ENCODE measurements around the gene EHD2.
"Not testable (repeated sequence)": the region's sequence is repeated elsewhere in the genome, so short reads cannot be mapped to it uniquely, and the experiment has no call there.

EHD2 gene

DNA sequence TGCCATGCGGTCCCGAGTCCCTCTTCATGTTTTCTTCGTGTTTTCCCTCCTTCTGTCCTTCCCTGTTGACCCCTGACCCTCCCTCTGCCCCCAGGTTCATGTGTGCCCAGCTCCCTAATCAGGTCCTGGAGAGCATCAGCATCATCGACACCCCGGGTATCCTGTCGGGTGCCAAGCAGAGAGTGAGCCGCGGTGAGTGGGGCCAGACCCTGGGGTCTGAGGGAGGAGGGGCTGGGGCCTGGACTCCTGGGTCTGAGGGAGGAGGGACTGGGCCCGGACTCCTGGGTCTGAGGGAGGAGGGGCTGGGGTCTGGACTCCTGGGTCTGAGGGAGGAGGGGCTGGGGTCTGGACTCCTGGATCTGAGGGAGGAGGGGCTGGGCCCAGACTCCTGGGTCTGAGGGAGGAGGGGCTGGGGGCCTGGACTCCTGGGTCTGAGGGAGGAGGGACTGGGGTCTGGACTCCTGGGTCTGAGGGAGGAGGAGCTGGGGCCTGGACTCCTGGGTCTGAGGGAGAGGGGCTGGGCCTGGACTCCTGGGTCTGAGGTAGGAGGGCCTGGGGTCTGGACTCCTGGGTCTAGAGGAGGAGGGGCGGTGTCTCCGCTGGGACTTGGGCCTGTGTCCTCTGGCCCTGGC is 5.3 kb downstream of the EHD2 start:
- not testable (repeated sequence) for DNase-seq

DNA sequence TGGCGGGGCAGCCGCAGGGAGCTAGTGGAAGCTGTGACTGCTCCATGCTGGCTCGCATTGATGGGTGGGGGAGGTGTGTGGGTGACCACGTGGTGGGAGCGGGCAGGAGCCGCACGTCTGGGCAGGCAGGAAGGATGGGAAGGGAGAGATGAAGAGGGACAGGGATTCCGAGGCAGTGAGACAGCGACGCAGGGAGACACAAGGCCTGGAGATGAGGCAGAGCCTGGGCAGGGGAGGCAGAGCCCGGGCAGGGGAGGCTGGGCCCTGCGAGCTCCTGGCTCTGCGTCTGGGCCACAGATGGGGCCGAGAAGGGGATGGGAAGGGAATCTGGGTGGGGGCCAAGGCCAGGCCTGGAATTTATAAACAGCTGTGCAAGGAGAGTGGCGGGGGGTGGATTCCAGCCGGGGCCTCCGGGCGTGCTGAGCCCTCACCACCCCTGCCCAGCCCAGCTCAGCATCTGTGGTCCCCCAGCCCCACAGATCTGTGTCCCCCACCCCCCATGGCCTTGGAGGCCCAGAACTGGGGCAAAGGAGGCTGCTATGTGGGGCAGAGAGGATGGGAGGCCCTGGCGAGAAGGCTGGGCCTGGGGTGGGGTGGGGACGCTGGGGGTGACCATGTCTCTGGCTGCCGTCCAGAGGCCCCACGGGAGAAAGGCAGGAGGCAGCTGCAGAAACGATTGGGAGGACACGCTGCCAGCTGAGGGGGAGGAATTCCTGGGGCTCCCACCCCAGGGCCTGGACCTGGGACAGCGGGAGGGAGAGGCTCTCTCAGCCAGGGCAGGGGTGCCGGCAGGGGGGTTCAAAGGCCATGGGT is 6.0 kb downstream of the EHD2 start:
- no peak for DNase-seq

DNA sequence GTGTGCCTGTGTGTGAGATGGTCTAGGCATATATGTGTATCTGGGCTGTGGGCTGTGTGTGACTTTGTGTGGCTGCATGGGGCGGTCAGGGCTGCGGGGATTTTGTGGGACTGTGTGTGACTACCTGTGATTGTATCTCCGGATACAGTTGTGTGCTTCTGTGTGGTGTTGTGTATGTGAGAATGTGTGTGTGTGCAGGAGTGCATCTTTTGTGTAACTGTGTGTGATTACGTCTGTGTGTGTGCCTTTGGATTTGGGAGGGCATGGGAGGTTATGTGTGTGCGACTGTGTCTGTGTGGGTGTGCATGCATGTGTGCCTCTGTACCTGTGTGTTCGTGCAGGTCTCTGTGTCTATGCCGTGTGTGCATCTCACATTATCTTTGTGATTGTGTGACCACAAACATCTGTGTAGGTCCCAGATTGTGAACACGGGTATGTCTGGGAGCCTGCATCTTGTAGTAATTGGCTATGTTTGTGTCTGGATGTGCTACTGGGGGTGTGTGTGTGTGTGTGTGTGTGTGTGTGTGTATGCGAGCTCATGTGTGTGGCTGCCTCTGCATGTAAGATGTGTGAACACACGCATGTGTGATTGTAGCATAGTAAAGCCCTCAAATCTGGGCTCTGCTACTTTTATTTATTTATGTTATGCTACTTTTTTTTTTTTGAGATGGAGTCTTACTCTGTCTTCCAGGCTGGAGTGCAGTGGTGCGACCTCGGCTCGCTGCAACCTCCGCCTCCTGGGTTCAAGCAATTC is 7.6 kb downstream of the EHD2 start:
- no peak for DNase-seq

DNA sequence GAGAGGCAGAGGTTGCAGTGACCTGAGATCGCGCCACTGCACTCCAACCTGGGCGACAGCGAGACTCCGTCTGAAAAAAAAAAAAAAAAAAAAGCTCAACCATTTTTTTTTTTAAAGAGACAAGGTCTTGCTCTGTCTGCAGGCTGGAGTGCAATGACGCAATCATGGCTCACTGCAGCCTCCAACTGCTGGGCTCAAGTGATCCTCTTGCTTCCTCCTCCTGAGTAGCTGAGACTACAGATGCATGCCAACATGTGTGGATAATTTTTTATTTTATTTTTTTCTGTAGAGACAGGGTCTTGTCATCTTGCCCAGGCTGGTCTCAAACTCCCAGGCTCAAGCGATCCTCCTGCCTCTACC is 10.3 kb downstream of the EHD2 start:
- DNase-seq: no peak

DNA sequence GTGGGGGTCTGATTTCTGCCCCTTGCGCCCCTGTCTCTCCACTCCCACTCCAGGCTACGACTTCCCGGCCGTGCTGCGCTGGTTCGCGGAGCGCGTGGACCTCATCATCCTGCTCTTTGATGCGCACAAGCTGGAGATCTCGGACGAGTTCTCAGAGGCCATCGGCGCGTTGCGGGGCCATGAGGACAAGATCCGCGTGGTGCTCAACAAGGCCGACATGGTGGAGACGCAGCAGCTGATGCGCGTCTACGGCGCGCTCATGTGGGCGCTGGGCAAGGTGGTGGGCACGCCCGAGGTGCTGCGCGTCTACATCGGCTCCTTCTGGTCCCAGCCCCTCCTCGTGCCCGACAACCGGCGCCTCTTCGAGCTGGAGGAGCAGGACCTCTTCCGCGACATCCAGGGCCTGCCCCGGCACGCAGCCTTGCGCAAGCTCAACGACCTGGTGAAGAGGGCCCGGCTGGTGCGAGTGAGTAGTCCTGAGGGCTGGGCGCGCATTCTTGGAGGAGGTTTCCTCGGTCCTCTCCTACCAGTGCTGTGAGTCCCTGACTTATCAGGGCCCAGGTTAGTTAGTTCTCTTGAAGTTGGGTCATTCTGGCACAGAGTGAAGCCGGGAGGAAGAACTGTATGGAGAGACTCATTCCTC is 12.7 kb downstream of the EHD2 start:
- no peak for DNase-seq

DNA sequence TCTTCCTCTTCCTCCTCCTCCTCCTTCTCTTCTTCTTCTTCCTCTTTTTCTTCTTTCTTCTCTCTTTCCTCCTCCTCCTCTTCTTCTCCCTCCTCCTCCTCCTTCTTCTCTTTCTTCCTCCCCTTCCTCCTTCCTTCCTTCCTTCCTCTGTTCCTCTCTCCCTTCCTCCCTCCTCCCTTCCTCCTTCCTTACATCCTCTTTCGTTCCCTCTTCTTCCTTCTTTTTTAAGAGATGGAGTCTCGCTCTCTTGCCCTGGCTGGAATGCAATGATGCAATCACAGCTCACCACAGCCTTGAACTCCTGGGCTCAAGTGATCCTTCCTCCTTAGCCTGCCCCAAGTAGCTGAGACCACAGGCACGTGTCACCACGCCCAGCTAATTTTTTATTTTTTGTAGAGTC is 13.2 kb downstream of the EHD2 start:
- DNase-seq: no peak

DNA sequence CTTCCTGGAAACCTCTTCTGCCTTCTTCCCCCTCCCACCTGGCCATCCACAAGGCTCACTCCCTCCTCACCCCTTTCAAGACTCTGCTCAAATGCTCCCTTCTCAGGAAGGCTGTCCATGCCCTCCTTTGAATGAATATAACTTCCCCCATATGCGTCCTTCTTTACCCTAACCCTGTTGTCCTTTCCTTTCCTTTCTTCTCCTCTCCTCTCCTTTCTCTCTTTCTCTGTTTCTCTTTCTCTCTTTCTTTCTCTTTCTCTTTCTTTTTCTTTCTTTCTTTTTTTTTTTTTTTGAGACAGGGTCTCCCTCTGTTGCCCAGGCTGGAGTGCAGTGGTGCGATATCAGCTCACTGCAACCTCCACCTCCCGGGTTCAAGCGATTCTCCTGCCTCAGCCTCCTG is 15.1 kb downstream of the EHD2 start:
- DNase-seq: not testable (repeated sequence)

DNA sequence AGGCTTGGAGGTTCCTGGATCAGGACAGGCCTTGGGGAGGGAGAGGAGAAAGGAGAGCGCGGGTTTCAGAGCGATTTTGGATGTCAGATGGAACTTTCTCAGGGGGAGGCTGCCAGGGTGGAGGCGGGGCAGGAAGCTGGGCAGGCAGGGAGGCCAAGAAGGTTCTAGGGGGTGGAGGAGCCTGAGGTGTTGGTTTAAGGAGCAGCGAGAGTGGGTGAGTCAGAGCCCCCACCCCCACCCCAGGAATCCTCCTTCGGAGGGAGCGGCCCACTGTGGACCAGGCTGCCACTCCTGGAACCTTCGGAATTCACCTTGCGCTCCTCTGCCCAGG is 16.2 kb downstream of the EHD2 start:
- no peak for DNase-seq

DNA sequence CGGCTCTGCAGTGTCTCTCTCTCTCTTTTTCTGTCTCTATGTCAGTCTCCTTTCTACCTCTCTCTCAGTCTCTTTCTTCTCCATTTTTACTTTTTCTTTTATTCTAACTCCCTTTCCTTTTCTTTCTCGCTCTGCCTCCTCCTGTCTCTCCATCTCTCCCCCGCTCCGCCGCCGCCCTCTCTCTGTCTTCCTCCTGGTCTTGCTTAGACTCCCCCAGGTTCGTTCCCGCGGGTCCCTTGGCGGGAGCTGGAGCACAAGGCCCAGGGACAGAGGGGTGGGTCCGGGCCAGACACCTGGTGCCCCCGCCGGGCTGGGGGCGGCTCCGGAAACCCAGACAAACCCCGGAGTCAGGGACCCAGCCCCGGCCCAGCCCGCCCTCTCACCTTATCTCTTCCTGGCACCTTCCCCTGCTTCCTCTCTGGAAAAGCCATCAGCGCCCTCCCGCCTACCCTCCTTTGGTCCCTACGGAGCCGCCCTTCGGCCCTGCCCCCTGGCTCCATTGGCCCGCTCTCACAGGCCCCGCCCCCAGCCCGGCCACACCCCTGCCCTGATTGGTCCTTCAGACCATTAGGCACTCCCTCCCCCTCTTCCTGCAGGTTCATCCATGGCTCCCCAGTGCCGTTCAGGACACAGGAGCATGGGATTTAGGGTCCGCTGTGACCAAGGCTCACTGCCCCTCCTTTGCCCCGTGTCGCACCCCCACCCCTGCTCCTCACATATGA is 16.7 kb downstream of the EHD2 start:
- peak; percentile 70 for DNase-seq

DNA sequence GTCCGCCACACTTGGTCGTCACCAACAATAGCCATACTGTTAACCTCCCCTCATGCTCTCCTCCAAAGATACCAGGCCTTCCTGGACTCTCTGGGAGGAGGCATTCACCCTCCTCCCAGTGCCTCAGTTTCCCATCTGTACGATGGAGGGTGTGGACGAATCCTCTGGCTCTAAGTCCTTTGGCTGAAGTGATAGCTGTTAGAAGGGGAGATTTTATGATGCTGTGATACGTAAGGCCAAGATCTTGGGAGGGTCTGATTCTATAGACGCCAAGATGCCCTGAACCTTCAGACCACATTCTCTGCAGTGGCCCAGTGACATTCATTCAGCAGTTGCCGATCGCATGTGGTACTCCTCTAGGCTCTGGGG is 17.3 kb downstream of the EHD2 start:
- no peak for DNase-seq

DNA sequence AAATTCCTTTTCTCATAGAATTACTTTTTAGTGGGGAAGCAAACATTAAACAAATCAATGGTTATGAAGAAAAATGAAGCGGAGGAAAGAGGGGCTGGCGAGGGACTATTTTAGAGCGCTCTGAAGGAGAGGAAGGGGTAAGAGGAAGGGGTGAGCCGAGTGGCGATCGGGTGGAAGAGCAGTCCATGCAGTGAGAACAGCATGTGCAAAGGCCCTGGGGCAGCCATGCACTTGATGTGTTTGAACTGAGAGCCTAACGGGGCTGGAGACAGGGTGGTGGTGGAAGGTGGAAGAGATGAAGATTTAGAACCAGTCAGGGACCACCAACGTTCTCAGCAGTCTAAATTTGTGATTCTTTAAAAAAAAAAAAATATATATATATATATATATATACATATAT is 17.7 kb downstream of the EHD2 start:
- DNase-seq: no peak

DNA sequence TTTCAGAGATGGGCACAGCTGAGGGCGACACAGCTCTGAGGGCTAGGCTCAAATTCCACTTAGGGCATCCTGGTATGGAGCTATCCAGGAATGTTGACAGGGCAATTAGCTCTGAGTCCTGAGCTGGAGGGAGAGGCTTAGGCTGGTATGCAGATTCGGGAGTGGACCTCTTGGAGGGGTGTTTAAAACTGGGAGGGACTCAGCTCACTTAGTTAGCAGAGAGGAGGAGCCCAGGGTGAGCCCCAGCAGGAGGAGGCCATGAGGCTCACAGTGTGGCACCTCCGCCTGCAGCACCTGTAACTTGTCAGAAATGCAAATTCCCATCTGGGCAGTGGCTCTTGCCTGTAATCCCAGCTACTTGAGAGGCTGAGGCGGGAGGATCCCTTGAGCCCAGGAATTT is 21.9 kb downstream of the EHD2 start:
- no peak for DNase-seq

DNA sequence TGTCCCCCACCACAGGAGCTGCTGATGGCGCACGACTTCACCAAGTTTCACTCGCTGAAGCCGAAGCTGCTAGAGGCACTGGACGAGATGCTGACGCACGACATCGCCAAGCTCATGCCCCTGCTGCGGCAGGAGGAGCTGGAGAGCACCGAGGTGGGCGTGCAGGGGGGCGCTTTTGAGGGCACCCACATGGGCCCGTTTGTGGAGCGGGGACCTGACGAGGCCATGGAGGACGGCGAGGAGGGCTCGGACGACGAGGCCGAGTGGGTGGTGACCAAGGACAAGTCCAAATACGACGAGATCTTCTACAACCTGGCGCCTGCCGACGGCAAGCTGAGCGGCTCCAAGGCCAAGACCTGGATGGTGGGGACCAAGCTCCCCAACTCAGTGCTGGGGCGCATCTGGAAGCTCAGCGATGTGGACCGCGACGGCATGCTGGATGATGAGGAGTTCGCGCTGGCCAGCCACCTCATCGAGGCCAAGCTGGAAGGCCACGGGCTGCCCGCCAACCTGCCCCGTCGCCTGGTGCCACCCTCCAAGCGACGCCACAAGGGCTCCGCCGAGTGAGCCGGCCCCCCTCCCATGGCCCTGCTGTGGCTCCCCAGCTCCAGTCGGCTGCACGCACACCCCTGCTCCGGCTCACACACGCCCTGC is 27.8 kb downstream of the EHD2 start:
- no peak for DNase-seq

DNA sequence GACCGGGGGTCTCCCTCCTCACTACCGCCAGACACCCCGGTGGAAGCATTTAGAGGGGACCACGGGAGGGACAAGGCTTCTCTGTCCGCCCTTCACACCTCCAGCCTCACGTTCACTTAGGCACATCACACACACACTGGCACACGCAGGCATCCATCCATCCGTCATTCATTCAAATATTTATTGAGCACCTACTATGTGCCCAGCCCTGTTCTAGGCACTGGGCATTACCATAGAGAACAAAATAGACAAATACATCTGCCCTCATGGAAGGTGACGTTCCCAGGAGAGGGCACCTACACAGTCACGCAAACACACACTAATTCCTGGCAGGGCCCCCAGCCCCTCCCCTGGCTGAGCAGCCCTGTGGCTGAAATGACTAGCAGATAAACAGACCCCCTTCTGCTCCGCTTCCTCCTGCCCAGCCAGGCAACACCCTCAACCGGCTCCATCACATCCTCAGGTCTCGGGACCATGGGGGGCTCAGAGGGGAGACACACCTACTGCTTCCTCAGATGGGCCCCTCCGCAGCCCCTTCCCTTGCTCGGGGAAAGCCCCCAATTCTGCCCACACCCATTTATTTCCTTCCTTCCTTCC is 28.4 kb downstream of the EHD2 start:
- no peak for DNase-seq

DNA sequence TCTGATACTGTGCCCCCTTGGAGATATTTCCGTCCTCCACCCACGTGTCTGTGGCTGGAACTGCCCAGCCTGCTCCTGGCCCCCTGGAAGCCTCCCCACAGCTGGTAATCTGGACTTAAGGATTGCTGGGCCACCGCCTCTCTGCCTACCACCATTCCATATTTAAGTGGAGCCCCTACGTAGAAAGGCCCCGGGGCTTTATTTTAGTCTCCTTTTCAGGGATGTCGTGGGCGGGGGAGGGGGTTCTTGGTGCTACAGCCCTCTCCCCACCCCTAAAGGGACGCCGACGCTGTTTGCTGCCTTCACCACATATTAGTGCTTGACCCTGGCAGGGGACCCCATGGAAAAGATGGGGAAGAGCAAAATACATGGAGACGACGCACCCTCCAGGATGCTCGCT is 29.4 kb downstream of the EHD2 start:
- DNase-seq: no peak

DNA sequence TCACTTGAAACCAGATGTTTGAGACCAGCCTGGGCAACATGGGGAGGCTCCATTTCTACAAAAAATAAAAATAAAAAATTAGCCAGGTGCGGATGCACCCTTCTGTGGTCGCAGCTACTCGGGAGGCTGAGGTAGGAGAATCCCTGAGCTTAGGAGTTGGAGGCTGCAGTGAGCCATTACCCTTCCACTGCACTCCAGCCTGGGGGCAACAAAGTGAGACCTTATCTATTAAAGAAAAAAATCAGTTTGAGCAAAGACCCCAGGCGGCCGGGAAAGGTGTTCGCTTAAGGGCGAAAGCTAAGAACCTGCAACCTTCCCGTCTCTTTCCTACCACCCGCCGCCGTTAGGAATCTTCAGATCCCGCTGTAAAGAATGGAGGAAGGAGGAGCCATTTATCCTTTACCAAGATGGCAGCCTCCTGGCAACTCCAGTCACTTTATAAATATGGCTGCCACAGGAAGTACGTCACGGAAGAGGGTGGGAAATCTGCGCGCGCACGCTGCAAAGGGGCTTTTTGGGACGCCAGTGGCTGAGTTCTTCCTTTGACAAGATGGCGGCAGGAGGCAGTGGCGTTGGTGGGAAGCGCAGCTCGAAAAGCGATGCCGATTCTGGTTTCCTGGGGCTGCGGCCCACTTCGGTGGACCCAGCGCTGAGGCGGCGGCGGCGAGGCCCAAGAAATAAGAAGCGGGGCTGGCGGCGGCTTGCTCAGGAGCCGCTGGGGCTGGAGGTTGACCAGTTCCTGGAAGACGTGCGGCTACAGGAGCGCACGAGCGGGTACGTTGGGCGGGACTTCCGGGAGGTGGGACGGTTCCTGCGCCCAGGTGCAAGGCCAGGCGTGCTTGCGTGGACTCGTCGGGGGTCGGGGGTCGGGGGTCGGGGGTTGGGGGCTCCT is 32.0 kb downstream of the EHD2 start, which contains the start of gene NOP53:
Gene NOP53 (plus strand): TSS at position 537 of the 892 bp plus-strand sequence. CDS start 14 bp downstream, at position 551.
- DNase-seq: peak; percentile 99

DNA sequence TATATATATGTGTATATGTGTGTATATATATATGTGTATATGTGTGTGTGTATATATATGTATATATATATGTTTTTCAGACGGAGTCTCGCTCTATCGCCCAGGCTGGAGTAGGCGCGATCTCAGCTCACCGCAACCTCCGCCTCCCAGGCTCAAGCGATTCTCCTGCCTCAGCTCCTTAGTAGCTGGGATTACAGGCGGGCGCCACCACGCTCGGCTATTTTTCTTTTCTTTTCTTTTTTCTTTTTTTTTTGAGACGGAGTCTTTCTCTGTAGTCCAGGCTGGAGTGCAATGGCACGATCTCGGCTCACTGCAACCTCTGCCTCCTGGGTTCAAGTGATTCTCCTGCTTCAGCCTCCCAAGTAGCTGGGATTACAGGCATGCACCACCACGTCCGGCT is 32.9 kb downstream of the EHD2 start:
- DNase-seq: not testable (repeated sequence)

DNA sequence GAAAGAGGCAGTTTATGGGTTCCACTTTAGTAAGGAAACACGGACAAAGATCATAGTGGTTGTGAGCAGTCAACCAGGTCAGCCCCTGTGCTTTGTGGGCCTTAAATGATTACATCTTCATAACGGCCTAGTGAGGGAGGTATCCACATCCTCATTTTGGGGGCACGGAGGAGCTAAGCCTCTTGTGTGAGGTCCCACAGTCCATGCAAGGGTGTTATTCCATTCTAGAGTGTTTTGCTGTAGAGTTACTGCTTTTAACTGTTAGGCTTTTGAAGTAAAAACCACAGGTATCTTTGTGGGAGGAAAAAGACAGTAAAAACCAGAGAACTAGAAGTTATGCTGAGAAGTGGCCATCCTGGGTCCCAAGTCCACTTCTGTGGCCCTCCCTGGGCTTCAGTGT is 36.1 kb downstream of the EHD2 start:
- DNase-seq: no peak

DNA sequence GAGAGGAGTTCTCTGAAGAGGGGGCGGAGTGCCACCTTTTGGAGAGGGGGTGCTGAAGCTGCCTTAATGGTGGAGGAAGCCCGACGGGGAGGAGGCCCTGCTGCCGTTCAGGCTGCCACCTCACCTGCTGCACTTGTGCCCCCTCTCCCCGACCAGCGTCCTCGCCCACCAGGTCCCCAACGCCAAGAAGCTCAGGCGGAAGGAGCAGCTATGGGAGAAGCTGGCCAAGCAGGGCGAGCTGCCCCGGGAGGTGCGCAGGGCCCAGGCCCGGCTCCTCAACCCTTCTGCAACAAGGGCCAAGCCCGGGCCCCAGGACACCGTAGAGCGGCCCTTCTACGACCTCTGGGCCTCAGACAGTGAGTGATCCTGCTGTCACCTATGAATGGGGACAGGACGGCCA is 37.5 kb downstream of the EHD2 start:
- no peak for DNase-seq

DNA sequence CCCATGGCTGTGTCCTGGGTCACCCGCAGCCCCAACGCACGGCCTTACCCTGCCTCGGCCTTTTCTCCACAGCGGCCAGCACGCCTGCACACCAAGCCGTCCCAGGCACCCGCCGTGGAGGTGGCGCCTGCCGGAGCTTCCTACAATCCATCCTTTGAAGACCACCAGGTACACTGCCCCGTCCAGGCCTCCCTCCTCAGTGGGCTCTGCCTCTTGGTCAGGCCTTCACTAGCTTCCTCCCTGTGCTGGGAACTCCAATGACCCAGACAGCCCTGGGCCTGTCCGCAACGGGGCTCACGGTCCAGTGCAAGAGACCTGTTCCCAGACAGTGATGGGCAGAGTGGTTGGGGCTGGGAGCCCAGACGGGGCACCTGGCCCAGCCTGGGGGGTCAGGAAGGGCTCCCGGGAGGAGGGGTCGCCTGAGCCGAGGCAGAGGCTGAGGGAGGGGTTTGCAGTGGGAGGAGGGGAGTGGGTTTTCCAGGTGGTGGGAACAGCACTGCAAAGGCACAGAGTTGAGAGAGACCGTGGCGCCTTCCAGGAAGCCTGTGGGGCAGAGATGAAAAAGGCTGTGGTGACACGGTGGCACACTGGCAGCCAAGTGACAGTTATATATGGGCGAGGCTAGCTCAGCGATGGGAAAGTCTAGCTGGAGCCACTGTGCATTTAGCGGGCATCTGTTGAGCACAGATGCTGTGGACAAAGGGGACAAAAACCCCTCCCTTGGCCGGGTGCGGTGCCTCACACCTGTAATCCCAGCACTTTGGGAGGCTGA is 39.4 kb downstream of the EHD2 start:
- no peak for DNase-seq

Measured in activated CD8-positive, alpha-beta memory T cell treated with anti-CD3 and anti-CD28 coated beads for 24 hours (primary cell).